ENCODE results near the gene FBXO34.

FBXO34 gene

GRCh38 chr14:55384536-55384935, 113.3 kb downstream of the FBXO34 start:
- no peak for DNase-seq

GRCh38 chr14:55386037-55386808, 115.0 kb downstream of the FBXO34 start:
- no peak for DNase-seq

GRCh38 chr14:55387121-55387520, 115.9 kb downstream of the FBXO34 start:
- DNase-seq = no peak

- no peak for DNase-seq
Observed at GRCh38 chr14:55388160-55388559, 116.9 kb downstream of the FBXO34 start.

GRCh38 chr14:55389330-55389729, 118.1 kb downstream of the FBXO34 start:
- no peak for DNase-seq

GRCh38 chr14:55398679-55399078, 127.5 kb downstream of the FBXO34 start:
- no peak for DNase-seq

GRCh38 chr14:55399183-55399582, 128.0 kb downstream of the FBXO34 start:
- no peak for DNase-seq

GRCh38 chr14:55399852-55400251, 128.6 kb downstream of the FBXO34 start:
- DNase-seq = no peak

GRCh38 chr14:55401751-55402150, 130.5 kb downstream of the FBXO34 start:
- DNase-seq = no peak

Measured in DMS153 (cell line).